ENCODE data around the gene POLR1G.
A peak's percentile ranks its signal among the peaks of the same experiment; 100 is the strongest.

Gene POLR1G

DNA sequence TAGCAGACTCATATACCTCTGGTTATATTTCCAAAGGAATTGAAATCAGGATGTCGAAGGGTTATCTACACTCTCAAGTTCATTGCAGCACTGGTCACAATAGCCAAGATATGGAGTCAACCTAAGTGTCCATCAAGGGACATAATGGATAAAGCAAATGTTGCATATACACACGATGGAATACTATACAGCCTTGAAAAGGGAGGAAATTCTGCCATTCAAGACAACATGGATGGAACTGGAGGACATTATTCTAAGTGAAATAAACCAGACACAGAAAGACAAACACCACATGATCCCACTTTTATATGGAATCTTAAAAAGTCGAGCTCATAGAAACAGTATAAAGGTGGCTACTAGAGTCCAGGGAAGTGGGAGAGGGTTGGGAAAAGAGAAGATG lies 30.9 kb downstream of the POLR1G start:
- no peak overlapping the region for H3K4me3 ChIP-seq (ENCODE audit: control insufficient read depth, low read depth, low read length)
- DNase-seq (ENCODE audit: low read depth): no peak
- TF ChIP-seq, protein P1, sequence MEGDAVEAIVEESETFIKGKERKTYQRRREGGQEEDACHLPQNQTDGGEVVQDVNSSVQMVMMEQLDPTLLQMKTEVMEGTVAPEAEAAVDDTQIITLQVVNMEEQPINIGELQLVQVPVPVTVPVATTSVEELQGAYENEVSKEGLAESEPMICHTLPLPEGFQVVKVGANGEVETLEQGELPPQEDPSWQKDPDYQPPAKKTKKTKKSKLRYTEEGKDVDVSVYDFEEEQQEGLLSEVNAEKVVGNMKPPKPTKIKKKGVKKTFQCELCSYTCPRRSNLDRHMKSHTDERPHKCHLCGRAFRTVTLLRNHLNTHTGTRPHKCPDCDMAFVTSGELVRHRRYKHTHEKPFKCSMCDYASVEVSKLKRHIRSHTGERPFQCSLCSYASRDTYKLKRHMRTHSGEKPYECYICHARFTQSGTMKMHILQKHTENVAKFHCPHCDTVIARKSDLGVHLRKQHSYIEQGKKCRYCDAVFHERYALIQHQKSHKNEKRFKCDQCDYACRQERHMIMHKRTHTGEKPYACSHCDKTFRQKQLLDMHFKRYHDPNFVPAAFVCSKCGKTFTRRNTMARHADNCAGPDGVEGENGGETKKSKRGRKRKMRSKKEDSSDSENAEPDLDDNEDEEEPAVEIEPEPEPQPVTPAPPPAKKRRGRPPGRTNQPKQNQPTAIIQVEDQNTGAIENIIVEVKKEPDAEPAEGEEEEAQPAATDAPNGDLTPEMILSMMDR (conservative IDR thresholded peaks at IDR 0.05; ENCODE audit: control insufficient read depth, insufficient read depth, low read depth, low read length): no peak

DNA sequence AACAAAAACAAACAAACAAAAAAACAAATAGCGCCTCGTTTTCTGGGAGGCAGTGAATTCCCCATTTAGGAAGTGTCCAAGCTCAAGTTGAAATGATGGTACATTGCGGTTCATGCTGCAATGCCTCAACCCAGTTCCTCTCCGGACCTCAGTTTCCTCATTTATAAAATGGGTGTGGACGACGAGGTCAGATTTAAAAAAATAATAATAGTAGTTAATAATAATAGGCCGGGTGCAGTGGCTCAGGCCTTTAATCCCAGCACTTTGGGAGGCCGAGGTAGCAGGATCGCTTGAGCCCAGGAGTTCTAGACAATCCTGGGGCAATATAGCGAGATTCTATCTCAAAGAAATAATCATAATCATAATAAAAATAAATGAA lies 32.7 kb downstream of the POLR1G start:
- peak overlapping the region; percentile 40 for H3K4me3 ChIP-seq (ENCODE audit: control insufficient read depth, low read depth, low read length)
- DNase-seq (ENCODE audit: low read depth): no peak
- TF ChIP-seq, protein P1 (conservative IDR thresholded peaks at IDR 0.05; ENCODE audit: control insufficient read depth, insufficient read depth, low read depth, low read length): no peak

DNA sequence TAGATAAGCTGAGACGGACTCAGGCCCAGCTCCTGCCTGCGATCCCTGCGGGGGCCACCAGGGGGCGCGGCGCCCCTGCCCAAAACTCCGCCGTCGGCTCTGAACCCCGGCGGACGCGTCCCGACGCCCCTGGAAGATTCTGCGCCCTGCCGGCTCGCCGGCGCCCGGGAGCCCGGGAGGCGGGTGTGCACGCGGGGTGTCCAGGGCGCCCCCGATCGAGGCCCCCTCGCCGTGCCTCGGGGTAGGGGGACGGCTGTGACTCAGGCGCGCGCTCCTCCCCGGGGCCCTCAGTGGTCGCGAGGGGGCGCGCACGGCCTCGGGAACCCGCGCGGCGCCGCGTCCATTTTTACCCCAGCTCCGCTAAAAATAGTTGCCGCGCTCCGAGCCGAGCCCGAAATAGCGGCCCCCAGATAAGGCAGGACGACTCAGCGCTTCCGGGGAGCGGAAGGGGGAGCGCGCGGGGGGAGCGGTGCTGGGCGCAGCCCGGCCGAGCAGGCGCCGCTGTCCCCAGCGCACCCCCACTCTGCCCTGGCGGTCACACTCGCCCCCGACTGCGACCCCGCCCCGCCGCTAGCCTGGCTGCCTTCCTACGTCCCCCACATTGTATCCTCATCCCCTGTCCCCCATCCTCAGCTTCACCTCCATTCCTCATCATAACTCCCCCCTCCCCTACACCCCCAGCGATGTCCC lies 33.3 kb downstream of the POLR1G start:
- DNase-seq (ENCODE audit: low read depth): peak; percentile 70
- peak overlapping the region; percentile 40 for H3K4me3 ChIP-seq (ENCODE audit: control insufficient read depth, low read depth, low read length)
- TF ChIP-seq, protein P1 (conservative IDR thresholded peaks at IDR 0.05; ENCODE audit: control insufficient read depth, insufficient read depth, low read depth, low read length): peak; percentile 72

DNA sequence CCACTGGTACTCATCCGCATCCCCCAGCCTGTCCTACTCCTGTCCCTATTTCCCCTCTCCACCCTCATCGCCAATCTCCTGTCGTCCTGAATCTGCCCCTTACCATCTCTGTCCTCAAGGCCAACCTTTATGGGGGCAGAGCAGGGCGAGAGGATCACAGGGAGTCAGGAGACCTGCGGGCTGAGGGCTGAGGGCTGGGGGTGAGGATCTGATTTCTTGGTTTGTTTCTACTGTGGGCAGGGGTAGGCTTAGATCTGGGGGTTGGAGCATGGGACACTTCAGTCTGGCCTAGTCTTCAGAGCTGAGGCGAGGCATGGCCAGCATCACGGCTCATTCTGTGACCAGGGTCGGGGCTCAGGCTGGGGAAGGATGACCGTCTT lies 33.8 kb downstream of the POLR1G start:
- H3K4me3 ChIP-seq (ENCODE audit: control insufficient read depth, low read depth, low read length): peak overlapping the region; percentile 40
- TF ChIP-seq, protein P1 (conservative IDR thresholded peaks at IDR 0.05; ENCODE audit: control insufficient read depth, insufficient read depth, low read depth, low read length): no peak
- no peak for DNase-seq (ENCODE audit: low read depth)

DNA sequence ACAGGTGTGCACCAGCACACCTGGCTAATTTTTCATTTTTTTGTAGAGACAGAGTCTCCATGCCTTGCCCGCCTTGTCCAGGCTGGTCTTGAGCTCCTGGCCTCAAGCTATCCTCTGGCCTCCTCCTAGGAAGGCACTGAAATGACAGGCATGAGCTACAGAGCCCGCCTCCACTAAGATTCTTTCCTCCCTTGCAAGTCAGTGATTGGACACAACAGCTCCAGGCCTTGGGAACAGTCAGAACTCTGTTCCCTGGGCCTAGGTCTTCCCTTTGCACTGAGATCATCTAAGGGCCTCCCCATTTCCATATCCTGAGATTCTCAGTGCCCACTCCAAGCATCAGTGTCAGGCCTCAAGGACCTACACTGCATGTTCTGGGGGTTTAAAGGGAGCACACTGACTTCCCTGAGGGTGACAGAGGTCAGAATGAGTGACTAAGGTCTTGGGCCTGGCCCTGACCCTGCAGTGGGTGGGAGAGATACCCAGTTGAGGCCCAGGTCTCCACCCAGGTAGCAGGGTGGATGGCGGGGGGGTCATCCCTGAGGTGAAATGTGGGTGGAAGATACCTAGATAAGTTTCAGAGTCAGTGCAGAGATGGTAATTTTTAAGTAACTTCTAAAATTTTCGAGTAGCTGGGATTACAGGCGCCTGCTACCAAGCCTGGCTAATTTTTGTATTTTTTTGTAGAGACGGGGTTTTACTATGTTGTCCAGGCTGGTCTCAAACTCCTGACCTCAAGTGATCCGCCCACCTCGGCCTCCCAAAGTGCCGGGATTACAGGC lies 34.6 kb downstream of the POLR1G start:
- no peak overlapping the region for H3K4me3 ChIP-seq (ENCODE audit: control insufficient read depth, low read depth, low read length)
- peak; percentile 37 for DNase-seq (ENCODE audit: low read depth)
- TF ChIP-seq, protein P1 (conservative IDR thresholded peaks at IDR 0.05; ENCODE audit: control insufficient read depth, insufficient read depth, low read depth, low read length): no peak

DNA sequence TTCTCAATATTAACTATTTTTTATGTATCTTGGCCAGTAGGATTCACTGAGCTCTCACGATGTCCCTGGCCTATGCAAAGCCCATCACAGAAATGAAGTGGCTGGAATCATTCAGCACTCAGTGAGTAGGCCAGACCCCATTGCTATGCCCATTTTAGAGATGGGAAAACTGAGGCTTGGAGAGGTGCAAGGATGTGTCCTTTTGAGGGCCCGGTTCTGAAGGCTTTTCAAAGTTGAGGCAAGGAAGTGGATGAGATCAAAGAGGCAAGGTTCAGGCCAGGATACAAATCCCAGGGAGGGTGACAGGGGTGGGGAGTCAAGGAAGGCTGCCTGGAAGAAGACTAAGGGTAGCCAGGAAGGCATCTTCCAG lies 35.9 kb downstream of the POLR1G start:
- no peak overlapping the region for H3K4me3 ChIP-seq (ENCODE audit: control insufficient read depth, low read depth, low read length)
- TF ChIP-seq, protein P1 (conservative IDR thresholded peaks at IDR 0.05; ENCODE audit: control insufficient read depth, insufficient read depth, low read depth, low read length): no peak
- no peak for DNase-seq (ENCODE audit: low read depth)

All from fibroblast of mammary gland (primary cell).